CD4-positive, alpha-beta T cell (primary cell): ENCODE data around the gene TRIM4. TPM values are rescaled to one million over a fixed set of nuclear protein-coding genes. Genes with fewer than 3 reads are reported as not detected.

ENCODE experiments used
- ATAC-seq: fragments of 200-7000 bp; cut with Tn5 transposase; one replicate; pipeline ENCODE4 v1.10.0; 2022; ENCODE audit warnings: mild to moderate bottlenecking; ENCODE audit not compliant: poor library complexity
- CTCF ChIA-PET: fragments of 350-600 bp; sonication (Branson Sonifier 250); formaldehyde crosslinking; loops from one replicate; lab custom pipeline; 2021; ENCODE audit warnings: antibody characterized with exemption, inconsistent platforms; lab: Charles Lee
- POLR2A ChIA-PET: fragments of 350-600 bp; sonication (Branson Sonifier 250); formaldehyde crosslinking; loops from one replicate; lab custom pipeline; 2021; ENCODE audit warnings: antibody characterized with exemption, inconsistent platforms; lab: Charles Lee
- DNase-seq, 14 experiments: peaks; one replicate each; pipeline ENCODE4 v3.0.0-alpha.2; 2013 to 2020; ENCODE audit warnings: mixed read lengths in 2 of 14
- H3K27ac ChIP-seq, 2 donors: one replicate each; pipeline versions ENCODE4 v1.5.1 to v1.7.0; 2013; ENCODE audit warnings: low read length in 2 of 2, low read depth in 1 of 2, mild to moderate bottlenecking in 1 of 2
- H3K27me3 ChIP-seq, 2 experiments: 1 replicate in 1 of 2; 2 replicates in 1 of 2; pipeline versions ENCODE4 v1.6.1 to v1.7.0; 2013; ENCODE audit warnings: low read length in 2 of 2, control low read depth in 1 of 2, mild to moderate bottlenecking in 1 of 2, moderate library complexity in 1 of 2; ENCODE audit not compliant: insufficient read depth in 2 of 2, control insufficient read depth in 1 of 2
- H3K36me3 ChIP-seq: one replicate; pipeline ENCODE4 v1.6.1; 2013; ENCODE audit warnings: low read length, control low read depth; ENCODE audit not compliant: insufficient read depth
- H3K4me1 ChIP-seq: one replicate; pipeline ENCODE4 v1.6.1; 2013; ENCODE audit warnings: low read length, control low read depth; ENCODE audit not compliant: insufficient read depth
- H3K4me3 ChIP-seq: one replicate; pipeline ENCODE4 v1.5.1; 2013; ENCODE audit warnings: mild to moderate bottlenecking, low read length, moderate library complexity
- H3K9me3 ChIP-seq, 2 experiments: 1 replicate in 1 of 2; 2 replicates in 1 of 2; pipeline versions ENCODE4 v1.6.1 to v1.7.0; 2013; ENCODE audit warnings: low read length in 2 of 2, mild to moderate bottlenecking in 2 of 2, control low read depth in 1 of 2, moderate library complexity in 1 of 2; ENCODE audit not compliant: control insufficient read depth in 1 of 2, insufficient read depth in 1 of 2
- H3K27ac Mint-ChIP-seq: one replicate; pipeline ENCODE4 v1.8.0; 2020; ENCODE audit warnings: mixed read lengths
- H3K27me3 Mint-ChIP-seq: one replicate; pipeline ENCODE4 v1.8.0; 2021; ENCODE audit warnings: mixed read lengths
- H3K36me3 Mint-ChIP-seq: one replicate; pipeline ENCODE4 v1.8.0; 2021; ENCODE audit warnings: low read depth, mixed read lengths
- H3K4me1 Mint-ChIP-seq: one replicate; pipeline ENCODE4 v1.8.0; 2021; ENCODE audit warnings: low read depth, mixed read lengths
- H3K4me3 Mint-ChIP-seq: one replicate; pipeline ENCODE4 v1.8.0; 2020; ENCODE audit warnings: mild to moderate bottlenecking, mixed read lengths
- H3K9me3 Mint-ChIP-seq: one replicate; pipeline ENCODE4 v1.8.0; 2020; ENCODE audit warnings: mixed read lengths
- intact Hi-C, 2 experiments: fragments of 100-400 bp; cut with DNase I in 1 of 2; cut with micrococcal nuclease in 1 of 2; formaldehyde crosslinking; loops; one replicate each; pipeline versions ENCODE4 v1.15.1 to v1.9.0; 2023 to 2025; cut with DNase I, micrococcal nuclease
- total RNA-seq, 174 experiments: library from RNA in 2 of 174; stranded (reverse) in 2 of 174; gene quantifications; one replicate each; pipeline ENCODE4 v1.2.3 and lab custom pipeline; 2021 to 2026
- TF ChIP-seq, protein P1 (sequence below): fragments of 200-600 bp; IDR thresholded peaks from one replicate; pipeline ENCODE4 v1.8.0; 2022; ENCODE audit warnings: antibody characterized with exemption, mild to moderate bottlenecking

The TRIM4 gene
- total RNA-seq, 2 experiments from 2014 or later = 22.8 to 23.1 TPM

DNA sequence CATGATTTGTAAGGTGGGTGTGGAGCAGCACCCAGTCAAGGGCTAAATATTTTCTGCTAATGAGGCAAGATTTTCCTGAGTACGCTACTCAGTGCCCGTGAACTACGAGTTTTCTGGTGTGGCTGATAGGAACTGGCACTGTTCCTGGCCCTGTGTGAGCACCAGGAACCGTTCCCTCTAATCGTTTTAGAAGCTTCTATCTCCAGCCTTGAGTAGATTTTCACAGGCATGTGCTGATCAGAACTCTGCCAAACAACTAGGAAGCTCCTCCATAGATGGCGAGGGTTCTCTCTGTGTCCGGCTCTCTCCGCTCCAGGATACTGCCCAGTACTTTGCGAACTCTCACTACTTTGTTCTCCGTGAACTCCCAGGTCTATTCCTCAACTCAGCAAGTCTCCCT is 17.7 kb downstream of the TRIM4 start:
- CTCF ChIA-PET = no interaction called here

DNA sequence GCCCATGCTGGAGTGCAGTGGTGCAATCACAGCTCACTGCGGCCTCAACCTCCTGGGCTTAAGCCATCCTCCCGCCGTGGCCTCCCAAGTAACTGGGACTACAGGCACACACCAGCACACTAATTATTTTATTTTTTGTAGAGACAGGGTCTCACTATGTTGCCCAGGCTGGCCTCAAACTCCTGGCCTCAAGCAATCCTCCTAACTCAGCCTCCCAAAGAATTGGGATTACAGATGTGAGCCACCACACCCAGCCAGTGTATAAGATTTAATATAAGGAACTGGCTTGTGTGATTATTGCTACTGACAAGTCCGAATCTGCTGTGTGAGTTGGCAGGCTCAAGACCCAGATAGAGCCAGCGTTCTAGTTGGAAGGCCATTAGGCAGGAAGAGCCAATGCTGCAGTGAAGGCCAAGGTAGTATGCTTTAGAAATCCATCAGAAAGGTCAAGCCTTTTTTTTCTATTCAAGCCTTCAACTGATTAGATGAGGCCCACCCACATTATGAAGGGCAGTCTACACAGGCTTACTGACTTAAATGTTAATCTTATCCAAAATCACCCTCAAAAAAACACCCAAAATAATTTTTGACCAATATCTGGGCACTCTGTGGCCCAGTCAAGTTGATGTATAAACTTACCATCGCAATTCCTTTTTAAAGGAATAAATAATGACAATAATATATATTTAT is 19.4 kb downstream of the TRIM4 start:
- Mint-ChIP-seq H3K27ac (no peak overlapping the region), H3K4me1 (no peaks in the 10 kb centered on the region), H3K4me3 (no peak overlapping the region), H3K27me3 (no peaks in the 10 kb centered on the region), H3K36me3 (peaks cover 69% of the 10 kb centered on the region), H3K9me3 (no peaks in the 10 kb centered on the region)
- H3K27me3 ChIP-seq = no peaks in the 10 kb centered on the region
- CTCF ChIA-PET = no interaction called here
- no peaks in the 10 kb centered on the region for H3K9me3 ChIP-seq
- no peak overlapping the region for H3K27ac ChIP-seq
- POLR2A ChIA-PET = no interaction called here
- TF ChIP-seq, protein P1, sequence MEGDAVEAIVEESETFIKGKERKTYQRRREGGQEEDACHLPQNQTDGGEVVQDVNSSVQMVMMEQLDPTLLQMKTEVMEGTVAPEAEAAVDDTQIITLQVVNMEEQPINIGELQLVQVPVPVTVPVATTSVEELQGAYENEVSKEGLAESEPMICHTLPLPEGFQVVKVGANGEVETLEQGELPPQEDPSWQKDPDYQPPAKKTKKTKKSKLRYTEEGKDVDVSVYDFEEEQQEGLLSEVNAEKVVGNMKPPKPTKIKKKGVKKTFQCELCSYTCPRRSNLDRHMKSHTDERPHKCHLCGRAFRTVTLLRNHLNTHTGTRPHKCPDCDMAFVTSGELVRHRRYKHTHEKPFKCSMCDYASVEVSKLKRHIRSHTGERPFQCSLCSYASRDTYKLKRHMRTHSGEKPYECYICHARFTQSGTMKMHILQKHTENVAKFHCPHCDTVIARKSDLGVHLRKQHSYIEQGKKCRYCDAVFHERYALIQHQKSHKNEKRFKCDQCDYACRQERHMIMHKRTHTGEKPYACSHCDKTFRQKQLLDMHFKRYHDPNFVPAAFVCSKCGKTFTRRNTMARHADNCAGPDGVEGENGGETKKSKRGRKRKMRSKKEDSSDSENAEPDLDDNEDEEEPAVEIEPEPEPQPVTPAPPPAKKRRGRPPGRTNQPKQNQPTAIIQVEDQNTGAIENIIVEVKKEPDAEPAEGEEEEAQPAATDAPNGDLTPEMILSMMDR = no peak
- intact Hi-C loops = no loop called here
- H3K4me1 ChIP-seq = peaks cover 7% of the 10 kb centered on the region
- H3K4me3 ChIP-seq = no peak overlapping the region
- DNase-seq = no peak
- H3K36me3 ChIP-seq = peaks cover 63% of the 10 kb centered on the region
- no peak for ATAC-seq

More for the DNA sequence above, 17.7 kb downstream of the TRIM4 start:
- DNase-seq = no peak
- peaks cover 85% of the 10 kb centered on the region for H3K36me3 Mint-ChIP-seq
- no peaks in the 10 kb centered on the region for H3K9me3 Mint-ChIP-seq
- no peak for ATAC-seq
- no peaks in the 10 kb centered on the region for H3K27me3 Mint-ChIP-seq
- H3K4me1 Mint-ChIP-seq = no peaks in the 10 kb centered on the region
- no peak overlapping the region for H3K27ac Mint-ChIP-seq
- TF ChIP-seq, protein P1 = no peak
- no peaks in the 10 kb centered on the region for H3K9me3 ChIP-seq
- H3K4me3 ChIP-seq = no peak overlapping the region
- POLR2A ChIA-PET = no interaction called here
- peaks cover 79% of the 10 kb centered on the region for H3K36me3 ChIP-seq
- no peak overlapping the region for H3K4me3 Mint-ChIP-seq
- H3K4me1 ChIP-seq = peaks cover 7% of the 10 kb centered on the region
- H3K27me3 ChIP-seq = no peaks in the 10 kb centered on the region
- H3K27ac ChIP-seq = no peak overlapping the region
- intact Hi-C loops = no loop called here

GRCh38 chr7:99898836-99899235 is 20.5 kb downstream of the TRIM4 start:
- peaks cover 54% of the 10 kb centered on the region for H3K36me3 ChIP-seq
- no peak overlapping the region for H3K27ac ChIP-seq
- Mint-ChIP-seq H3K27me3 (no peaks in the 10 kb centered on the region), H3K9me3 (no peaks in the 10 kb centered on the region), H3K36me3 (peaks cover 60% of the 10 kb centered on the region), H3K4me3 (no peak overlapping the region), H3K4me1 (no peaks in the 10 kb centered on the region), H3K27ac (no peak overlapping the region)
- intact Hi-C loops = no loop called here
- DNase-seq (no peak), ATAC-seq (no peak)
- POLR2A ChIA-PET = no interaction called here
- peaks cover 7% of the 10 kb centered on the region for H3K4me1 ChIP-seq
- no peak overlapping the region for H3K4me3 ChIP-seq
- TF ChIP-seq, protein P1 = no peak
- no peaks in the 10 kb centered on the region for H3K9me3 ChIP-seq
- CTCF ChIA-PET = no interaction called here
- H3K27me3 ChIP-seq = no peaks in the 10 kb centered on the region
